GM13977 (cell line): ENCODE results near the gene RIPPLY1.

Source experiments
- DNase-seq: peaks from one replicate; pipeline ENCODE4 v3.0.0; 2012; ENCODE audit warnings: low spot score
- CTCF ChIP-seq: IDR thresholded peaks from 2 replicates; pipeline ENCODE4 v1.5.1; 2012; ENCODE audit warnings: mild to moderate bottlenecking, control low read depth; ENCODE audit not compliant: insufficient read depth; ENCODE audit errors: extremely low read depth, missing control alignments
- in situ Hi-C: fragments of 300-500 bp; cut with MboI; formaldehyde crosslinking; loops from one replicate; pipeline ENCODE4 v1.12.0; 2022; ENCODE audit warnings: low sequenced_read_pairs, low pct_unique_long_range_greater_than_20kb, mixed read lengths, inconsistent platforms; ENCODE audit not compliant: unreplicated experiment

The RIPPLY1 gene

DNA sequence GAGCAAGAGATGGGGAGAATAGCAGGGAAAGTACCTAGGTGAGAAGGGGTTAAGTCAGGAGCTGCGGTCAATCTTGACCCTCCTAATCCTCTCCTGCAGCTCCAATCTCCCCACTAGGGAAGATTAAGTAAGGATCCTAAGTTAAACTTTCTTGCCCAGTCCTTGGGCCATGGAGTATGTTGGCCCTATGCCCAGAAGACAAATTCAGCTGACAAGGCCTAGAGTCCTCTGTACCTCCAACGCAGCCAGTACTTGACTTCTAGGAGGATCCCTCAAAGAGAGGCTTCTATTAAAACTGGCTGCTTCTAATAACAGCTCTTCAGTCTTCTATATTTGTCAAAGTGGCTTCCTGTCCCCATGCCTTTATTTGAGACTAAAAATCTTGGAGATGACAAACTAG is 18.5 kb upstream of the RIPPLY1 start:
- no peak for DNase-seq
- in situ Hi-C loops: no loop called here
- TF ChIP-seq CTCF: no peak

DNA sequence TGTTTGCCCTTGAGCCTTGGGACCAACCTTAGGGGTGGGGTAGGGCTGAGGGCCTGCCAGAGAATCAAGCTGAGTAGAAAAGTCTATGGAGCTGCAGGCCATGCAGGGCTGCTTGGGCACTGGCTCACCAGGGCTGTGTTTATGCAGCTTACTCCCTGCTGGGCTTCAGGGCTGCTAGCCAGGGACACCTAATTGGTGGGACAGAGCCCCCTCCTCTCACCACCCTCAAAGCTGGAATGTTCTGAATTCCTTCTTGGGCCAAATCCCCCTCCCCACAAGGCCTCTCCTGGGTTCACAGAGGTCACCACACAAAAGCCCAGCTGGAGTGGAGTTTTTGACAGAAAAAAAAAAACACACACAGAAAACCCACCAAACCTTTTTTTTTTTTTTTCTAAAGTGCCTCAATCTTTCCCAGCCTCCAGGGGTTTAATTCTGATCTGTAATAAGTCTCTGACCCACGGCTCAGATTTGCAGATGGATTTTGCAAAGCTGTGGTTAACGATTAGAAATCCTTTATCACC is 16.9 kb upstream of the RIPPLY1 start, which contains the start of gene CLDN2:
TSS of gene CLDN2 (plus strand) at position 471 of the 521 bp plus-strand sequence. CDS start 7,827 bp downstream, outside the sequence.
- no peak for TF ChIP-seq CTCF
- DNase-seq: no peak
- in situ Hi-C loops: no loop called here

GRCh38 chrX:106917830-106918500 is 14.8 kb upstream of the RIPPLY1 start:
- no peak for DNase-seq
- in situ Hi-C loops: no loop called here
- no peak for TF ChIP-seq CTCF

DNA sequence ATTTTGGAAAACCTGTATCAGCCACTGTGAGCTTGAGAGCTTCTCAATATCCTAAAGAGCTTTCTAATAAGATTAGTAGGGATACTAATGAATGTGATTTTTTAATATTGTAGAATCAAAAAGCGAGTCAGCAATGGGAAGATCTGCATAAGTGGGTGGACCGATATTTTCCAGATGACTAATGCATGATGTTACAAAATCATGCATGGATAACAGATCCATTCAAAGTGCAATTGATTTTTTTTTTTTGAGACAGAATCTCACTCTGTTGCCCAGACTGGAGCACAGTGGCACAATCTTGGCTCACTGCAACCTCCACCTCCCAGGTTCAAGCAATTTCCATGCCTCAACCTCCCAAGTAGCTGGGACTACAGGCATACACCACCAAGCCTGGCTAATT is 9.7 kb upstream of the RIPPLY1 start:
- TF ChIP-seq CTCF: no peak
- in situ Hi-C loops: no loop called here
- DNase-seq: no peak

GRCh38 chrX:106906361-106906760 is 3.2 kb upstream of the RIPPLY1 start:
- no peak for TF ChIP-seq CTCF
- no peak for DNase-seq
- in situ Hi-C loops: no loop called here

- no peak for TF ChIP-seq CTCF
- in situ Hi-C loops: no loop called here
These were observed 2.0 kb upstream of the RIPPLY1 start for GRCh38 chrX:106905064-106905708.

More at GRCh38 chrX:106905064-106905708, 2.0 kb upstream of the RIPPLY1 start:
- no peak for DNase-seq
